Cardiac fibroblast (primary cell): ENCODE results near the gene LRRC28.
A peak's percentile ranks its signal among the peaks of the same experiment; 100 is the strongest.
"Not testable (repeated sequence)": the region's sequence is repeated elsewhere in the genome, so short reads cannot be mapped to it uniquely, and the experiment has no call there.

Source experiments
- DNase-seq, 2 donors: peaks; one replicate each; pipeline versions ENCODE4 v3.0.0 to v3.0.0-alpha.2; 2010; ENCODE audit warnings: low read depth in 2 of 2
- H3K4me3 ChIP-seq, 2 donors: replicated peaks in 1 of 2; 1 replicate in 1 of 2; 2 replicates in 1 of 2; pipeline ENCODE4 v1.5.1; 2011; ENCODE audit warnings: low read depth in 2 of 2, low read length in 2 of 2, mild to moderate bottlenecking in 2 of 2, moderate library complexity in 1 of 2
- CTCF ChIP-seq: IDR thresholded peaks from one replicate; pipeline ENCODE4 v1.5.1; 2011; ENCODE audit warnings: low read depth, mild to moderate bottlenecking, low read length, inconsistent platforms

LRRC28 gene

GRCh38 chr15:99393641-99394040 lies 142.4 kb downstream of the LRRC28 start:
- H3K4me3 ChIP-seq = no peak overlapping the region
- no peak for TF ChIP-seq CTCF
- DNase-seq = no peak

GRCh38 chr15:99396375-99396774 lies 145.1 kb downstream of the LRRC28 start:
- no peak for TF ChIP-seq CTCF
- H3K4me3 ChIP-seq = no peak overlapping the region
- DNase-seq = no peak

- DNase-seq = no peak
- no peak for TF ChIP-seq CTCF
- H3K4me3 ChIP-seq = no peak overlapping the region
These were observed 147.8 kb downstream of the LRRC28 start for GRCh38 chr15:99399061-99399460.

- no peak for DNase-seq
- H3K4me3 ChIP-seq = no peak overlapping the region
- no peak for TF ChIP-seq CTCF
These were observed 148.3 kb downstream of the LRRC28 start for GRCh38 chr15:99399618-99400017.

GRCh38 chr15:99401216-99401615 lies 149.9 kb downstream of the LRRC28 start:
- not testable (repeated sequence) for H3K4me3 ChIP-seq

GRCh38 chr15:99402014-99402729 lies 150.9 kb downstream of the LRRC28 start:
- DNase-seq = peak in 1 of 2 donors; percentile 26
- TF ChIP-seq CTCF = no peak
- H3K4me3 ChIP-seq = no peak overlapping the region

More at GRCh38 chr15:99401216-99401615, 149.9 kb downstream of the LRRC28 start:
- not testable (repeated sequence) for DNase-seq

- no peak for TF ChIP-seq CTCF
- DNase-seq = no peak
- H3K4me3 ChIP-seq = no peak overlapping the region
These were observed 152.3 kb downstream of the LRRC28 start for GRCh38 chr15:99403597-99403996.
